Peyer's patch (tissue), 4 donors: Measurements from ENCODE around the gene ZNF514.

Experiments
- CTCF ChIP-seq, 6 experiments: fragments of 450-650 bp in 4 of 6; fragments of 200-600 bp in 2 of 6; sonication (generic) in 1 of 6; IDR thresholded peaks; one replicate each; pipeline ENCODE4 v1.5.1; 2017 to 2019; ENCODE audit warnings: antibody characterized with exemption in 6 of 6, mild to moderate bottlenecking in 3 of 6, moderate library complexity in 1 of 6
- POLR2A ChIP-seq, 2 donors: fragments of 450-650 bp; IDR thresholded peaks; one replicate each; pipeline ENCODE4 v1.5.1; 2017; ENCODE audit warnings: antibody characterized with exemption in 2 of 2, mild to moderate bottlenecking in 2 of 2, moderate library complexity in 2 of 2

- TF ChIP-seq CTCF (IDR thresholded peaks at IDR 0.05) = no peak
- no peak for TF ChIP-seq POLR2A (IDR thresholded peaks at IDR 0.05)
These were observed 55.0 kb downstream of the ZNF514 start for GRCh38 chr2:95104606-95105005.
